Inferior parietal cortex (tissue), 1 donor: Measurements from ENCODE around the gene GASK1A.
"Not testable (repeated sequence)": the region's sequence is repeated elsewhere in the genome, so short reads cannot be mapped to it uniquely, and the experiment has no call there.

Experiments used
- DNase-seq: peaks from one replicate; pipeline ENCODE4 v3.0.0-alpha.2; 2016; ENCODE audit errors: extremely low spot score

GASK1A gene

DNA sequence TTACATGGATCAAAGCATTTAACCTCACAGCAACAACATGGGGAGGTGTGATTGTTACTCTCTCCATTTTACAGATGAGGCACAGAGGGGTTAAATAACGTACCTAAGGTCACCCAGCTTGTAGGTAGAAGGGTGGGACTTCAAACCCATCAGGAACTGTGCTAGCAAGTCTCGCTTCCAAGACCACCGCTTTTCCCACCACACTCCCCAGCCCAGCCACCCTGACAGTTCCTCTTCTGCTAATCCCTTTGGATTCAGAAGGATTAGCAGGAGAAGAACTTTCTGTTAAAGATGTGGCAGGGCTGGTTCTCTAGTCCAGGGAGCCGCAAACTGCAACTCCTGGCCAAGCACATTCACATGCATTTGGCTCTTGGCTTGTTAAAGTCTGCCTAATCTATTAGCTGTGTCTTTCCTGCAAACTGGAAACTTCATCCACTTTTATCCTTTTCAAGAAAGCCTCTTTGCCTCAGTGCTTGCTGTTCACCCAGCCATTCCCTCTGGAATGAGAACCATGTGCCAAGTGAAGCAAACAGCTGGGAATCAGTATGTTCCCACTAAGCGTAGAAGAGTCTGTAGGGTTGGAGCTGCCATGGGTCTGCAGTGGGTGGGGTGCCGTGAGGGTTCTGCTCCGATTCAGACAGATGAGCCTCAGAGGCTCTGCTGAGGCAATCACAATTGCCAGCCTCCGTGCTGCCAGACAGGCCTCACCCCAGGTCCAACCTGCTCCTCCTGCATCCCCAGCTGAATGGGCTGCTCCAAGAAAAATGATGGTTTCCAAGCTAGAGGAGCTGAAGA, 82.2 kb downstream of the GASK1A start:
- no peak for DNase-seq

DNA sequence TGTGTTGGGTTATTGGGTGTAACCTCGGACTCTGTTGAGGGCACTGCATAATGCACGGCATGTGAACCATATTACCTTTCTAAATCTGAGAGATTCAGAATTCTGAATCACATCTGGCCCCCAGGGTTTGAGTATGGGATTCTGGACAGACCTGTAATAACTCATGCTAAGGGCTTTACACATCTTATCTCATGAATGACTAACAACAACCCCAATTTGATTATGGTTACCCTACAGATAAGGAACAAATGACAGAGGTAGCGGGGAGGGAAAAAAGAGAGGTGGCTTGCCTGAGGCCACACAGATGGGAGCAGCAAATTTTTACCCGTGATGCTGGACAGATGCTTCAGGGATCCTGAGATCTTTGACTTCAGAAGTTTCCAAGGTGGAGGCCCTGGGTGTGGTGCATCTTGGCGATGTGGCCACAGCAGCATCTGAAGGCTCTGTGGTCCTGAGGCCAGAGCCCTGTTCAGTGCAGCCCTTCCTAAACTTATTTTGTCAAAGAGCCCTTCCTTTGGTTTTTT, 83.0 kb downstream of the GASK1A start:
- no peak for DNase-seq

DNA sequence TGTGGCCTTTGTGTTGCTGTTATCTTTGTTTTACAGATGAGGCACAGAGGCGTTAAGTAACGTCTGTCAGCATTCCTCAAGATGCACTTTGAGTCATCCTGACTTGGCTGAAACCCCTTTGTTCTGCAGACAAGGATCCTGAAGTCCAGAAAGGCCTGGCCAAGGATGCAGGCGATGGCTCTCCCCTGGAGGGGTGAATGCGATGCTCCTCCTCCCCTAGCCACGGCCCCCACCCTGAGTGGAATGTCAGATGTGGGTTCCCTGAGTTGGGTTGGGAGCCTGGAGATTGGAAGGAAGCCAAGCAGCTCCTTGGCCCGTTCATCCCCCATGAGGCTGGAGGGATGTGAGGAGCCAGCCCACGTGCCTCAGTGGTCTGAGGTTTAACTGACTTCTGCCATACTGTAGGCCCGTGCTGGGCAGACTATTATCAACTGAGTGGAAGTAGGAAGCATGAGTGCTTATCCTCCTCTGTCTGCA, 83.5 kb downstream of the GASK1A start:
- DNase-seq: no peak

DNA sequence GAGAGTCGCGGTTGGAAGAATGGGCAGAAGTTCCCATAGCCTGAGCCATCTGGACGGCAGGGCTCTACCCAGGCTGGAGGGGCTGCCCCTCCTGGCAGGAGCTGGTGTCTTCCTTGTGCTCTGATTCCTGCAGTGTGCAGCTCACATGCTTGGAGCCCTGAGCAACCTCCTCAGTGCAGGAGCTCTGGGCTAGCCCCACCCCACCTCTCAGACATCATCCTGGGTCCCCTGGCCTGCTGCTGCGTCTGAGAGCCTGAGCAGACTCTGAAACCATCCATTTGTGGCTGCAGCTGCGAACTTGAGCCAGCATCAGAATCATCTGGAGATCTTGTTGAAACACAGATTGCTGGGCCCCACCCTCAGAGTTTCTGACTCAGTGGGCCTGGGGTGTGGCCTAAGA, 84.0 kb downstream of the GASK1A start:
- no peak for DNase-seq

DNA sequence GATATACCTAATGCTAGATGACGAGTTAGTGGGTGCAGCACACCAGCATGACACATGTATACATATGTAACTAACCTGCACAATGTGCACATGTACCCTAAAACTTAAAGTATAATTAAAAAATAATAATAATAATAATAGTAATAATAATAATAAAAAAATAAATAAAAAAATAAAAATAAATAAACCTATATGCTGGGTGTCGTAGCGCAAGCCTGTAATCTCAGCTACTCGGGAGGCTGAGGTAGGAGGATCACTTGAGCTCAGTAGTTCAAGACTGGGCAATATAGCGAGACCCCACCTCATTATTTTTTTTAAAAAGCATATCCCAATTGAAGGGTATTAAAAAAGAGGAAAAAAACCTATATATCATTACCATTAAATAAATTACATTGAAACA, 91.6 kb downstream of the GASK1A start:
- DNase-seq: not testable (repeated sequence)

DNA sequence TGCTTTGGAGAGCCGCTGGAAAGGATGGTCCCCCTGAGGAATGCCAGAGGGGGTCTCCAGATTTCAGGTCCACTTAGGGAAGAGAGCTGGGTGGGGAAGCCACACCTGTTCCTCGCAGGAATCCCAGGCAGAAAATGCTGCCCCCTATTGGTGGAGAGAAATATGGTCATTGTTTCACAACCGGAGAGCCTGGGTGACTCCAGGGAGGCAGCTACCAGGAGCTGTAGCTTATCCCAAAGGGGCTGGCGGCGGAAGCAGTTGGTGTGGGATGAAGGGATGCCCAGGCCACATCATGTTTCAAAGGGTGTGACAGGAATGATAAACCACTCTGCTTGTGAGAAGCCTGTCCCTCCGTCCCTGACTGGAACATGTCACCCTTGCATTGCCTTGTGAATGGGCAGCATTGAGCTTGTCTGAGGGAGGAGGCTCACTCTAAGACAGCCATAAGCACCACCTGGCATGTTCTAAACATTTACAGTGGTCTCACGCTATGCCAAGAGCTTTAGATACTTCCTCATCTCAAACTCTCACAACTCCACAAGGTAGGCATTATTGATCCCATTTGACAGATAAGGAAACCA, 92.3 kb downstream of the GASK1A start:
- DNase-seq: no peak

DNA sequence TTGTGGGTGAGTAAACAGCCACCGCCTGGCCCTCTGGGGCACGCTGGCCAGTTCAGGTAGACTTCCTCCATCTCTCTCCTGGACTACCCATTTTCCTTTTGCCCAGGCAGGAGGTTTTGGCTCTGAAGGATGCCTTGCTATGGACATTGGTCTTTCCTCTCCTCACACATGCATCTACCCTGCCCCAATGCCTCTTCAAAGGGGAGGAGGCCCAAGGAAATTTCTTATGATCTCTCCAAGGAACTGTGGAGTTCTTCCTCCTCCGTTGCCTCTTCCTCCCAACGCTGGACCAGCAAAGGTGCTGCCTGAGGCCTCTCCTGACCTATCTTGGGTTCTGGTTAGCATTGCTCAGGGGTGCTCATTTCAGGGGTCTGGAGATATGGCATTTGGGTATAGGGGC, 93.2 kb downstream of the GASK1A start:
- DNase-seq: no peak

DNA sequence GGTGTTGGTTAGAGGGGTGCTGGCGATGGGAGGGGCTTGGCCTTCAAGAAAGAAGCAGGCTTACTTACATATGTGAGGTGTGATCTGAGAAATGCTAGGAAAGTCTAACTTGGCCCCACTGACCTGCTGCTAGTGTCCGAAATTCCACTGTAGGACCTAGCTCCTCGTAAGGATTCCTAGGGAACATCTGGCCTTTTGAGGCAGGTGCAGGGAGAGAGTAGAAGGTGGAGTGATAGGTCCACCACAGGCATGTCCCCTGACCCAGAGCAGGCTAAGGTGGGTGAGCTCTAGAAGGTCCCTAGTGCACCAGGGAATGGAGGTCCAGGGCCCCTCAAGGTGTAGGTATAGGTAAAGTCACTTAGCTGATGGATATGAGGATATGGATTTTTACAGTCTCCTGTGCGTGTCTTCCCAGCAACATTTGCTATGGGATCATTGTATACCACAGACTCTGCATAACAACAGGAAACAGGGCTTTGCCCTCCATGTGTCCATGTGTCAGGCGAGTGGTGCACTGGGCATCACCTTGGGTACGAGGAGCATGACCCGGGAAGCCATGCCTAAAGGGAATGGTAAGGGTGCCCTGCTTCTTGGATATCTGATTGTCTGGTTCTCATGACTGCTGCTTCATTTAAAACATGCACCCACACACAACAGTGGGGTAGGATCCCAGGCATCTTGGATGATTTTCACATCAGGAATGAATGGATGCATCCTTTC, 94.2 kb downstream of the GASK1A start:
- no peak for DNase-seq

DNA sequence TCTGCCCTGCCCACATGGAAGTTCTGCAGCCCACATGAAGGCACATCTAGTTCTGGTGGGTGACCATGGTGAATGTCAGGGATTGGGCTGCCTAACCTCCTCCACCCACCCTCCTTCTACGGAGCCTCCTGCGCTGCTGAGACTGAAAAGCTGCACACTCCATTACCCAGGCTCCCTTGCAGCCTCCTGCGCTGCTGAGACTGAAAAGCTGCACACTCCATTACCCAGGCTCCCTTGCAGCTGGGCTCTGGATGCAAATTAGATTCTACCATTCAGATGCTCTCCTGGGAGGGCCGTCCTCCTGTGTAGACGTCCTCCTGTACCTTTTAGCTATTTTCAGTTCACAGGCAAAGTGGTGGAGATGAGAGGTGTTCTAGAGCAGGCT, 94.7 kb downstream of the GASK1A start:
- no peak for DNase-seq

DNA sequence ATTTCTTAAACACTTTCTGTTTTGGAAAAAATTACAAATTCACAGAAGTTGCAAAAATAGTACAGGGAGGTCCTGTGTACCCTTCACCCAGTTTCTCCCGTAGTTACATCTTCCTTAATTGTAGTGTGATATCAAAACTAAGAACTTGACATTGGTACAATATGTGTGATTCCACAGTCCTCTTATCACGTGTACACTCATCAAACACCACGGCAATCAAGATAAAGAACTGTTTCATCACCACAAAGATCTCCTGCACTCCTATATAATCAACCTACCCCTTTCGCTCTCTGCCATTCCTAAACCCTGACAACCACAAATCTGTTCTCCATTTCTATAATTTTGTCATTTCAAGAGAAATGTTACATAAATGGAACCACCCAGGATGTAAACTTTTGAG, 95.4 kb downstream of the GASK1A start:
- DNase-seq: no peak

DNA sequence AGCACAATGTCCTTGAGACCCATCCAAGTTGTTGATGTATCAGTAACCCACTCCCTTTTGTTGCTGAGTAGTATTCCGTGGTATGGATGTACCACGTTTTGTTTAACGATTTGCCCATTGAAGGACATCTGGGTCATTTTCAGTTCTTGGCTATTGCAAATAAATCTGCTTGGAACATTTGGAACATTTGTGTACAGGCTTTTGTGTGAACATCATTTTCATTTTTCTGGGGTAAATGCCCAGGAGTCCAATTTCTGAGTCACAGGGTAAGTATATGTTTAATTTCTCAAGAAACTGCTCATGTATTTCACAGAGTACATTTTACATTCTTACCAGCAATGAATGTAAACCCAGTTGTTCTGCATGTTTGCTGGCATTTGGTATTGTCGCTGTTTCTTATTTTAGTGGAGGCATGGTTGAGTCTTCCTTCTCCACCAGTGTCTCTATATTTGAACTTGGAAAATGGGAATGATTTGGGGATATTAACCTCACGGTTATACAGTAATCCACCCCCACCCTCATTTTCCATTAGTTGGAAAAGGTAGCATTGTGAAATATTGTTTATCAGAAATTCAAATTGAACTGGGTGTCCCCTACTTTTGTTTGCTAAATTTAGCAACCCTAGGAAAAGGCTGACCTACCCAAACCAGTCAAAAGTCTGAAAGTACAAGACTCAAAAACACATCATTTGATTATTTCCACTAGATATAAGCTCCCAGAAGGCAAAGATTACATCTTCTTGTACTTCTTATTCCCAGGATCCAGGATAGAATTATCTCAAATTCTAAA, 96.0 kb downstream of the GASK1A start:
- no peak for DNase-seq

DNA sequence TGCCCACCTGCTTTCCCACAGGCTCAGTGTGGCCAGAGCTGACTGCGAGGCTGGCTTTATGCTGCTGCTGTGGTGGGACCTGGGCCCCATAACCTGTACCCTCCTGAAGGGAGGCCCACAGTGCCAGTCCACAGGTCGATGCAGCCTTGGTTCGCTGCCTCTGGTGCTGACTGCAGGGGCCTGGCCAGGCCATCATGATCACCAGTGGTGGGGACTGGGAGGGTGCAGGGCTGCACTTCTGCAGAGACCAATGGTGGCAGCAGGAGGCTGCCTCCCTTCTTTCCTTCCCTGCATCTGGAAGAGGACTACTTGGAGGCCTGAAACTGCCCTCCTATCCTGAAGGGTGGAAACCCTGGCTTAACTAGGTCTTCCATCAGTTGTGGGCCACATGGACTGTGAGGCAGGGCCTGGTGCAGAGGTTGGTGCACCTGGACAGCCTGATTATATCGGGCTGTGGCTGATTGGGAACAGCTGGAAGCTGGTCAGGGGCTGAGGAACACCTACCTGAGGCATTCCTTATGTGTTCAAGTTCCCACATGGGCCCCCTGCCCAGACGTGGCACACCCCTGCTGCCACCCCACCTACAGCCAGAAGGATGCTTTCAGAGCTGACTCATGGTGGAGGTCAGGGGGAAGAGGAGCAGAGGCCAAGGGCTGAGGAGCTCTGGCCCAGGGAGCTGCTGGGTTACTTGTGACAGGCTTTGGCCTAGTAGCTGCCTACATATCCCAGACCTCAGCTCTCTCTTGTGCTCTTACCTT, 97.0 kb downstream of the GASK1A start:
- no peak for DNase-seq

DNA sequence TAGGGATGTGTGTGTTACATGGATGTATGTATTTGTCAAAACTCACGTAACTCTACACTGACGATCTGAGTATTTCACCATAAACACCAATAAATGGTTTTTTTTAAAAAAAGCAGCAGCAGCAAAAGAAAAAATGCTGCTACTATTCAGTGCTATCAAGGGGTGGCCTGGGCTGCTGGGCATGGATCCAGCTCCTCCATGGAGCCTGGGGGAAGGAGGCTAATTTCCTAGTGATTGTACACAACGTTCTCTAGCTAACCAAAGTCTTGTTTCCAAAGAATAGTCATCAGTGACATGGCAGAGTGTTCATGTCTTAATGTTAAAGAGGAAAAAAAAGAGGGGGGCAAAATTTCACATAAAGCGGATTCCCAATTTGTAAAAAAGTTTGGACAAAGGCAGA, 97.7 kb downstream of the GASK1A start:
- no peak for DNase-seq

DNA sequence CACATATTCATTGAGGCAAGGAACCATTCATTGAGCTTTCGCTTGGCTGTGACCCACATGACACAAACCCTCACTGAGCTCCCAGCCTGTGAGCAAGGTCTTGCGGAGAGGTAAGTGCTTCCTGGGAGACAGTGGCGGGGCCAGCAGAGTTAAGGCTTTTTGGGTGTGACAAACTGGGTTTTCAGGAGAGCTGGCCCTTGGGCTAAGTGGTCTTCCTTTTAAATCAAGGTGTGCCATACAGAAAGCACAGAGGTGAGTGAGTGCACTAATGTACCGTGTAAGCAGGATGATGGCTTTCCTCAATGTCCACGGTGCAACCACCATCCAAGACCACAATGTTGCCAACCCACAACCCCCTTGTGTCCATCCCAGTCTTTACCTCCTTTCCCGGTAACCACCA, 98.2 kb downstream of the GASK1A start:
- DNase-seq: no peak

DNA sequence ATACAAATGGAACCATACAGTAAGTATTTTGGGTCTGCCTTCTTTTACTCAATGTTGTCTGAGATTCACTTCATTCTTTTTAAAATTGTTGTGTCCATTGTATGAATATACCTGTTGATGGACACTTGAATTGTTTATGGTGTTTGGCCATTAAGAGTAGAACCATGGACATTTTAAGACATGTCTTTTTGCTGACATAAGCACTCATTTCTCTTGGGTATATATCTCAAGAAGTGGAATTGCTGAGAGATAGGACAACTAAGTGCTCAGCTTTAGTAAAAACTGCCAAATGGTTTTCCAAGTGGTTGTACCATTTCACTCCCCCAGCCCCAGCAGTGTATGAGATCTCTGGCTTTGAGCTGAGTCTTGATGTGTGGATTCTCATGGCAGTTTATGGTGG, 98.6 kb downstream of the GASK1A start:
- DNase-seq: no peak

DNA sequence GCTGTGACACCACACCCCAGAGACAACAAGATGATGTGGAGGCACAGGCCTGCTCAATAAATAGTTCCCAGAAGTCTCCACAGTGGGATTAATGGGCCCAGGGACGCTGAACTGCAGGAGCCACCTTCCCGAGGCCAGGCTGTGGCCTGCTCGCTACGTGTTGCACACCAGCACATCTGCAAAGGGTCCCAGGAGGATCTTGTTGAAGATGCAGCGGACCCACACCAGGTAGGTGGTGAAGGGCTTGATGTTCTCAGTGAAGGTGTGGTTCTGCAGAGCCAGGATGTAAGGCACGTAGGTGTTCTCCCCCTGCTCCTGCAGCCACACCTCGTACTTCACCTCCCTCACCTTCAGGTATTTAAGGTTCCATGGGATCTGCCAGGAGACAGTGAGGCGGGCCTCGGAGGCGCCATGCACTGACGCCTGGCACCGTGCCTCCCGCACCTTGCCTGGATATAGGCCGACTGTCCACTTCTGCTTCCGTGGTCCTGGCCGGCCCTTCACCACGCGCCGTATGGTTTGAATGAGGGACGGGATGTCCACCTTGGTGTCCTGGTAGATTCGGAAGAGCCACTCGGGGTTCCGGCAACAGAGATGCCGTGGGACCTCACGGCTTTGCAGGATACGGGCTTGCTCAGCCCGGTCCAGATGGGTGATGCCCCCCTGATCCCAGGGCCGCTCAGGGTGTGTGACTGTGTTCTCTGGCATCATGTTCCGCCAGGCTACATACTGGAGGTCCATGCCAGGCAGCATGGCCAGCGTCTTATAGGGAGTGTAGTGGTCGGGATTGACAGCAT, 100.6 kb downstream of the GASK1A start:
- DNase-seq: no peak

DNA sequence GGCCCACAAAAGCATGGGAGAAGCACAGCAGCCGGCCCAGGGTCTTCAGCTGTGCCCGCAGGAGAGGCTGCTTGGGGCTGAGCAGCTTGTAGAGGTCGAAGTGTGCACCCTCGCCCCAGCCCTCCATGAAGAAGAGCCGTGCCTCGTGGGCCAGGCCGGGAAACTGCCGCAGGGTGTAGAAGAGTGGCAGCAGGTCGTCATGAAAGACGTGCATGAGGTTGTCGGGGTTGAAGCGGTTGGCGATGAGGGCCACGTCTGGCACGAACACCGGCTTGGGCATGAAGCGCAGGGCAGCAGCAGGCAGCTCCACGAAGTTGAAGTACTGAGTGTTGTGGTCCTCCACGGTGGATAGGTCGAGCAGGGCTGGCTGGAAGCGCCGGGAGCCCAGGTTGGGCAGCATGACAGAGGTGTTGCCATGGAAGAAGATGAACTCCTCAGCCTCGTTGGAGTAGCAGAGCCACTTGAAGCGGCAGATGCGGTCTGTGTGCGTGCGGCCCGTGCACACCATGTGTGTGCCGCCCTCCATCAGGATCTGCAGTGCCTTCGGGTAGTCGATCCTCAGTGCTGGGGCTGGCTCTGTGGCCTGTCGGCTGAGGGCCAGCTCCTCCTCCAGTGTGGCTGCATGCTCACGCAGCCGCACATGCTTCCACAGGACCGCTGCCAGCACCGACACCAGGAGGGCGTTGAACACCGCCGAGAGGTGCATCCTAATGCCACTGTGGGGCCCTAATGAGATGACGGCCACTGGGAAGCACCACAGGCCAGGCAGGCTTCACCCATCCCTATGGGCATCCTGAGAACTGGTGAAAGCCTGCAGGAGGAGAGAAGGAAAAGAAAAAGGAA, 101.8 kb downstream of the GASK1A start:
- DNase-seq: no peak

DNA sequence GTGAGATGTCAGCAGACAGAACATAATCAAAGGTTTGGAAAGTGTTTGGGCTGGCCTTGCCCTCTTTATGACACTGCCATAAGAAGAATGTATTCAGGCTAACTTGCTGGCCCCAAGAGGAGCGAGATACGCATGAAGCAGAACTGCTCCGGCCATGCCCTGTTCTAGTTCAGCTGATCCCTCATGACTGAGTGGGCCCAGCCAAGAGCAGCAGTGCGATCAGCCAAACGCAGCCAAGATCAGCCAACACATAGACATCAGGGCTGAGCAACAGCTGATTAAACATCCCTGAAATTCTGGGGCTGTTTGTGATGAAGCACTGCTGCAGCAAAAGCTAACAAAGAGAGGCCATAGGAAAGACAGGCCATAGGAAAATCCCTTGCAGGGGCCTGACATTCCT, 102.7 kb downstream of the GASK1A start:
- no peak for DNase-seq

DNA sequence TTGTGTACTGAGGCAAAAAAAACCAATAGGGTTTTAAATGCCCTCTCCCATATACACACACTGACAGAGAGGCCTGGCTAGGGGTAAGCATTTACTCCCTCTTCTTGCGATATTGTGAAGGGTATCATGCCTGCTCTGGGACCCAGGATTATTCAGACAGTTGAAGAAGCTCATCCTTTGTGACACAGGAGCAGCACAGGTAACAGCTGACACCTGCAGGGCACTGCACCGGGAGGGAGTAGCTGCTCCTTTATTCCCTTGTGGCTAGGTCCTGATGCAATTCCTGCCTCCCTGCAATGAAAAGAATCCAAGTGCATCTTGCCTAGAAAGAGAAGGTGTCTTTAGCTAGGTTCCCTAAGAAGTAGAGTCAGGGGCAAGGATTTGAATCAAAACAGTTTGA, 103.3 kb downstream of the GASK1A start:
- no peak for DNase-seq
